GM18867 (cell line): Measurements from ENCODE around the gene SH3BGRL3.

Experiments
- ATAC-seq: cut with Tn5 transposase; IDR thresholded peaks from one replicate; pipeline ENCODE4 v1.9.1; 2021; ENCODE audit warnings: mild to moderate bottlenecking, moderate library complexity; ENCODE audit not compliant: unreplicated experiment

SH3BGRL3 gene

GRCh38 chr1:26277261-26277661 is 2.6 kb upstream of the SH3BGRL3 start:
- no peak for ATAC-seq

DNA sequence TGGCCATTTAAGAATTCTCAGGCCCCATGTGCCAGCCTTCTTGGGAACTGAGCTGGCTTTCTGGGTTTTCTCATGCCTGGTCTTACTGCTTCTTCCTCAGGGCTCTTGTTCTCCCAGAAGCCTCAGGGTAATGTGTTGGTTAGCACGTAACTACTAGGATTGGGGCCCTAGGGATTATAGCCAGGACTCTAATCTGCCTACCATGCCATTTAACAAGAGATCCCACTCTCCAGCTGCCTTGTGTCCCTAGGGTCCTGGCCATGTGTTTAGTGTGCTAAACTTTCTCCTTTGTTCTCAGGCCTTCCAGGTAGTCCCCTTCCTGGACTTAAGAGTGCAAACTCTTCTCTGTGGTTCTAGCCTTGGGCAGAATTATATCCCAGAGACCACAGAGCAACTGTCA is 2.2 kb upstream of the SH3BGRL3 start:
- no peak for ATAC-seq

DNA sequence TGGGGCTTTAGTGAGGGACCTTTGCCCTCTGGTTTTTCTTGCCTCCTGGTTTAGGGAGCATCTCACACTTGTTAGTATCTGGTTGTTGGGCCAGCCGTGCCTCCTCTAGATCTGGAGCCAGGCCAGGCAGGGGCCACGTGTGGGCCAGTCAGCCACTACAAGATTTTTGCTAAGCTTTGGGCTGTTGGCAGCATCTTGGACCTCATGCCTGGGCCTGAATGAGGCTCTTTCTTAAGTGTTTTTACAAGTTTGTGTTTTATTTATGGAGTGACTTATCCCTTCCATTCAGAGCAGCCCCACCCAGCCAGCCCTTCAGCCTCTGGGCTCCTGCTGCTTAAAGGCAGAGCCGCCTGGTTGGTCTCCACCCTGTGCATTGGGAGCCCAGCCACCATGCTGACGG is 1.6 kb upstream of the SH3BGRL3 start:
- ATAC-seq = no peak

- ATAC-seq = no peak
Observed at GRCh38 chr1:26278724-26279455, 996 bp upstream of the SH3BGRL3 start.

GRCh38 chr1:26280333-26281042 is 602 bp downstream of the SH3BGRL3 start:
- no peak for ATAC-seq

GRCh38 chr1:26281091-26281958 is 1.4 kb downstream of the SH3BGRL3 start:
- no peak for ATAC-seq

GRCh38 chr1:26281971-26282370 is 2.1 kb downstream of the SH3BGRL3 start:
- ATAC-seq = no peak

- no peak for ATAC-seq
Observed at GRCh38 chr1:26282401-26282918, 2.6 kb downstream of the SH3BGRL3 start.

DNA sequence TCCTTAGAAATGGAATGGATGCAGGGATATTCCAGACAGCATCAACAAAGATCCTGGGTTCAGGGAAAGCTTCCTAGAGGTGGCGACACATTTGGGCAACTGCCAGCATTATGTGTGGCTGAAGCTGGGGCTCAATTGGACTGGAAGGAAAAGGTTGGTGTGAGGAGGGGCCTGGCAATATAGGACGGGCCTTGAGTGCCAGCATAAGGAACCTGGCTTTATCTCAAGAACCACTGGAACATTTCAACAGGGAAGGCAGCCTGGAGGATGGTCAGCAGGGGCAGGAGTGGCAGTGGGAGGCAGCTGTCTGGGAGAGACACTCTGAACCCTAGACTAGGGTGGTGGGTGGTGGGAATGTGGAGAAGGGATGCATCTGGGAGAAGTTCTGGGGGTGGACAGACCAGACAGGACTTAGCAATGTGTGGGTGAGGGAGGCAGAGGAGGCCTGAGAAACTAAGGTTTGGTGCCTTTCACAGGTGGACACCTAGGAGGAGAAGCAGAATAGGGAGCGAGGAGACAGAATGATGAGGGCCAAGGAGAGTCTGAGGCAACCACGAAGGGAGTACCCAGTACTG is 3.5 kb downstream of the SH3BGRL3 start:
- no peak for ATAC-seq

DNA sequence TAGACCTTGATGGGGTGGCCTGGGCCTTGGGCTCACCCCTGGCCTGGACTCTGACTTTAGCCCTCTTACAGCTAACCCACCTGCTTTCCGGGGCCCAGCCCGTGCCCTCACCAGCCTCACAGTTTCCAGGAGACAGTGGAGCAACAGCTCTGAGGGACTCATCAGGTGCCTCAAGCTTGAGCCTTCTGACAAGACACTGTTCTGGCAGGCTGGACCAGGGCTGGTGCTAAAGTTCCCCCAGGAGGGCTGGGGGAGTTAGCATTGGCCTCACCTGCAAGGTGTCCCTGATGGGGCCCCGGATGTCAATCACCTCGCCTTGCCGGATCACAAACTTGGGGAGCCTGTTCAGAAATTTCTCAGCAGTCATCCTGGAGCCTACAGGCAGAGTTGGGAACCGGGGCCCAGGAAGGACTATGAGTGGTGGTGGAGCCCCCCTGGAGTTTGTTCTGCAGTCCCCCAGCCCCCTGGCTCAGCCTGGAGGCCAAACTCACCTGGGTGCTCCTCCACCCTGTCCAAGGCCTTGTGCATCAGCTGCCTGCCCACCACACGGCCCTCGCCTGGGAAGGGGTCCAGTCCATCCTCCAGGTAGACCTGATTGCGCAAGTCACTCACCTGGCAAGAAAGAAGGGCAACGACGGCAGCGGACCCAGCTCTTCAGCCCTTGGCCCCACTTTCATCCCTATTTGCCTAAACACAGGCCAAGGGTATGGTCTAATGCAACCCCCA is 4.1 kb downstream of the SH3BGRL3 start:
- ATAC-seq = no peak

DNA sequence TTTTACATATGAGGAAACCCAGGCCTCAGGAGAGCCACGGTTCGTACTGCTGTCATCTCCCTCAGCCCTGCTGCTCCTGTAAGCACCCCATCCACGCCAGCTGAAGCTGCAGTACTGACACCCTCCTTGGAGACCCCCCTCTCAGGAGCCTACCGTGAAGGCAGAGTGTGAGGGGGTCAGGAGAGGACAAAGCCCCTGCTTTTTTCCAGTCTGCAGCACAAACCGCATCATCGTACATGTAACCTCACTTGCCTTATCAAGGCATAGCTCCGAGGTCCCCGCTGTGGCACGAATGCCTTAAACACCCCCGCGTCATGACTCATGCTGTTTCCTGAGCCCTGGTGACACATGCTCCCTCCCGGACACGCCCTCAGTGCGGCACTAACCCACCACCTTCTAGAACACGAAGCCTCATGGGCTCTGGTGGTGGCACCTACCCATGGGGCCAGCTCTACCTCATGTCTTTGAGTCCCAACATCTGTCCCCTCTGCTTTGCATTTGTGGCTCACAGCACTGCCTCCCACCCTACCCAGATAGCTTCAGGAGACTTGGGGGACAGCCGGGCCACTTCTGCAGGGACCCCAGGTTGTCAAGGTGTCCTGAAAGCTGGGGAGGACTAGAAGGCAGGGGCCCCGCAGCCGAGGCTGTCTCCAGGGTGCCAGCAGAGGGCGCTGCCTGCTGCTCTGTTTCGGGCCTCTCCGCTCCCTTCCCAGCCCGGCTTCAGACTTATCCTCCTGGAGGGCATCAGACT is 4.9 kb downstream of the SH3BGRL3 start:
- peak; percentile 24 for ATAC-seq

GRCh38 chr1:26285366-26286063 is 5.6 kb downstream of the SH3BGRL3 start:
- ATAC-seq = no peak

GRCh38 chr1:26286064-26286416 is 6.2 kb downstream of the SH3BGRL3 start:
- ATAC-seq = no peak

DNA sequence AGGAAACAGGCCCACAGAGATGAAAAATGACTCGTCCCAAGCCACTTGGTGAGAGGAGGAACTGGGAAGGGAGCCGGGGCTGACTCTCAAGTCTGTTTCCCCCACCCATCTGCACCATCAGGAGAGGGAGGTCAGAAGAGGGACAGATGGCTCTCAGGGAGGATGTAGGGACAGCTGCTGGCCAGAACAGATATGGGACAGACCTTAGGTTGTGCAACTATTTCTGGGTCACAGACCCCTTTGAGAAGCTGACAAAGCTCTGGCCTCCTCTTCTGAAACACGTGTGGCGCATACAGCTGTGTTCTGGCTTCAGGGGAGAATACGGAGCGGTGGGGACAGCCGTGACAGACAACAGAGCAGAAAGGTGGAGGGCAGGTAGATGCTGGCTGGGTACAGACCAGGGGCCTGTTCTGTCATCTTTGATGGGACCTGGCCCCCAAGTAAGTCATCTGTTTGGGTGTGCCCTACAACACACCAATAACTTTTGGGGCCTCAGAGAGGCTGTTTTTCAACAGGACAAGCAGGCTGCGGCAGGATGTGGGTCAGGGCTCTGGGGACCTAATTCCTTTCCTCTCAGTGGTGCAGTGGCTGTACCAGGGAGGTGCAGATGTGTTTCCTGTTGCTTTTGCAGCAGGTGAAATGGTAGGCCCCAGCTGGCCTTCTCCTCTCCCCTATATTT is 7.3 kb downstream of the SH3BGRL3 start:
- ATAC-seq = peak; percentile 39

- no peak for ATAC-seq
Observed at GRCh38 chr1:26287811-26288210, 7.9 kb downstream of the SH3BGRL3 start.

DNA sequence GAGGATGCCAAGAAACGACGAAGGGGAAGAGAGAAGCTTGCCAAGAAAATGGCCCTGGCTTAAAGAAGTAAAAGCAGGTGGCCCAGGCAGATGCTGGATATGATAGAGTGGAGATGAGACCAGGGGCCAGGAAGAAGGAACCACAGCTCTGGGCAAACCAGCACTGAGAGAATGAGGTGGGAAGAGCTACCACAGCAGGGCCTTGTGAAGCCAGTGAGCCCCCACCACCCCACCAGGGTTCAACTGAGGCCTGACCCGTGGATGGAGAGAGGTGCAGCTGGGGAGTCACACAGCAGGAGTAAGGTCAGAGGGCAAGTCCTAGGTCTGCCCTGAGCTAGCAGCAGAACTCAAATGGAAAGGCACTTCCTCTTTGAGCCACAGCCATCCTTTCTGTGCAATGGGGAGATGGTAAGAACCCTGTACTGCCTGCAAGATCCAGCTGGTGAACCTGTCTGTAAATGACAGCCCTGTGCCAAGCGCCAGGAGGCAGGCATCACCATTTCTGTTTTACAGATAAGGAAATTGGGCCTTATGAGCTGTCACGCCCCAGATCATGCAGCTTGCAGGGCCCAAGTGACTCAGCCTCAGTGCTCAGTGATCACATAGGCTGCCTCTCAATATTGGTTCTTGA is 8.5 kb downstream of the SH3BGRL3 start:
- no peak for ATAC-seq

- ATAC-seq = peak; percentile 37
Observed at GRCh38 chr1:26289158-26290059, 9.5 kb downstream of the SH3BGRL3 start.
